Activated T-helper 1 cell treated with Interleukin-2 at 50 U/mL for 16 hours (primary cell): ENCODE measurements around the gene C12orf76.
"Not testable (repeated sequence)": the region's sequence is repeated elsewhere in the genome, so short reads cannot be mapped to it uniquely, and the experiment has no call there.

ENCODE experiments used
- DNase-seq: peaks from one replicate; pipeline ENCODE4 v3.0.0-alpha.2; 2020; ENCODE audit warnings: low read depth

C12orf76 gene

DNA sequence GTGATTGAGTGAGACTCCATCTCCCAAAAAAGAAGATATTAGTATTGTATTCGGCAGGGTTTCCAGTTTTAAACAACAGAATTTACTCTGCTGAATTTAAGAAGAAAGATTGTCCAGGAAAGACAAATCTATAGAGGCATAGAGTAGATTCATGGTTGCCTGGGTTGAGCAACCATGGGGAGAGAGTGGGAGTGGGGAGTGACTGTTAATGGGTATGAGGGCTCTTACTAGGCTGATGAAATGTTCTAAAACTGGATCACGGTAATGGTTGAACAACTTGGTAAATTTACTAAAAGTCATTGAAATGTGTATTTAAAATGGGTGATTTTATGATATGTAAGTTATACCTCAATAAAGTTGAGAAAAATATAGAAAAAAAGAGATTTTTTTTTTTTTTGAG lies 13.9 kb upstream of the C12orf76 start:
- no peak for DNase-seq

DNA sequence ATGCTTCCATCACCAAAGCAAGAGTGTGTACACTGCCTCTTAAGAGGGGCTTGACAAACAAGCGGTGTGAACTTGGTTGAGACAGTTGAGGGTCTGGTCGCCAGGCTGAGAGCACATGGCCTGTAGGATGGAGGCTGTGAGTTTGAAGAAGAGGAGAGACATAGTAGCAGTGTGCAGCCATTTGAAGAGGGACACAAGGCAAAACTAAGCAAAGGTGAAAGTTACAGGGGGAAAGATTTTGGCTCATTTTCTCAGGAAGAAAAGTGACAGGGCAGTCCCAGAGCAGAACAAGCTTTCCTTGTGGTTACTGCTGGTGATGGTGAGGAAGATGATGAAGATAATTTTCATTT lies 11.3 kb upstream of the C12orf76 start:
- no peak for DNase-seq

DNA sequence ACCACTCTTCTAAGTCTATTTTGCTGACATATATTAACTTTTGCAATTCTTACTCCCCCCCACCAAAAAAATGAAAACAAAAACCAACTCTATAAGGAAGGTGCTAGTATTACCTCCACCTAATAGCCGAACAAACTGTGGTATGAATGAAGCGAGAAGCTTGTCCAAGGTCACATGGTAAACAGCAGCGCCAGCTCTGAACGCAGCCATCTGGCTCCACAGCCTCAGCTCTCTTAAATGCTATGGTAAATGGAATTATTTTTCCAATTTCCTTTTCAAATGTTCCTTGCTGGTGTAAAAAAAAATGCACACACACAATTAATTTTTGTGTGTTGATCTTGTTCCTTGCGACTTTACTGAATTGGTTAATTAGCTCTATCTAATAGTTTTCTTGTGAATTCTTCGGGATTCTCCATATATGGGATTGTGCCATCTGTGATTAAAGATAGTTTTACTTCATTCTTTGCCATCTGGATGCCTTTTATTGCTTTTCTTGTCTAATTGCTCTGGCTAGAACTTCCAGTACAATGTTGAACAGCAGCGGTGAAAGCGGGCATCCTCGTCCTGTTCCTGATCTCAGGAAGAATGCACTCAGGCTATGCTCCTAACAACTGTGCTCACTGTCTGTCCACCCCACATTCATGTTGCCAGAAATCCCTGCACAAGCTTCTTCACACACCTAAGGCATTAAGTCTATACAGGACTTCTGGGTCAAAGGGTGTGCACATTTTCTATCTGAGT lies 10.7 kb upstream of the C12orf76 start:
- DNase-seq, result no peak

DNA sequence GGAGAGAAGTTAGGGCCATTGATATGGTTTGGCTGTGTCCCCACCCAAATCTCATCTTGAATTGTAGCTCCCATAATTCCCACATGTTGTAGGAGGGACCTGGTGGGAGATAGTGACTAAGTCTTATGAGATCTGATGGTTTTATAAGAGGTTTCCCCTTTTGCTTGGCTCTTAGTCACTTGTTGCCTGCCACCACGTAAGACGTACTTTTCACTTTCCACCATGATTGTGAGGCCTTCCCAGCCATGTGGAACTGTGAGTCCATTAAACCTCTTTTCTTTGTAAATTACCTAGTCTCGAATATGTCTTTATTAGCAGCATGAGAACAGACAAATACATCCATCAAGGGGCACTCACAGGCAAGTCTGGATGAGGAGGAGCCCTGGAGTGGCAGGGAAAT lies 8.3 kb upstream of the C12orf76 start:
- DNase-seq, result not testable (repeated sequence)

DNA sequence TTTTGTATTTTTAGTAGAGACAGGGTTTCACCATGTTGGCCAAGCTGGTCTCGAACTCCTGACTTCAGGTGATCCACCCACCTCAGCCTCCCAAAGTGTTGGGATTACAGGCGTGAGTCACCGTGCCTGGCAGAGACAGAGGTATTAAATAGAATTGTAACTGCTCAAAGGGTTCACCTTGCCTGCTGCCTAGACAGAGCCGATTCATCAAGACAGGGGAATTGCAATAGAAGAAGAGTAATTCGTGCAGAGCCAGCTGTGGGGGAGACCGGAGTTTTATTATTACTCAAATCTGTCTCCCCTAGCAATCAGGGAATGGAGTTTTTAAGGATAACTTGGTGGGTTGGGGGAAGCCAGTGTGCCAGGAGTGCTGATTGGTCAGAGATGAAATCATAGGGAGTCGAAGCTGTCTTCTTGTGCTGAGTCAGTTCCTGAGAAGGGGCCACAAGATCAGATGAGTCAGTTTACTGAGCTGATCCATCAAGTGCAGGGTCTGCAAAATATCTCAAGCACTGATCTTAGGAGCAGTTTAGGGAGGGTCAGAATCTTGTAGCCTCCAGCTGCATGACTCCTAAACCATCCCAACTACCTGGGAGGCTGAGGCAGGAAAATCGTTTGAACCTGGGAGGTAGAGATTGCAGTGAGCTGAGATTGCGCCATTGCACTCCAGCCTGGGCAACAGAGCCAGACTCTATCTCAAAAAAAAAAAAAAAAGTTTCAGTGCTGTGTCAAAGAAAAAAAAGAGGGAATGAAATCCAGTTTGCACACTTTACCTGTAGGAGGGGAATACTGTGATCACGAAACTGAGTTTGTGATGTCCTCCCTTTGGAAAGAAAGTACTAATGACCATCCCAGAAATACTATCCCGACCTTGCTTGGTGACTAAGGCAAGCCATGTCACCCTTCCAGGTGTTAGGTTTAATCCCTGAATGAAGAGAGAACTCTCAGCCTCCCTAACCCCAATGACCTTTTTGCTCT lies 7.3 kb upstream of the C12orf76 start:
- not testable (repeated sequence) for DNase-seq

DNA sequence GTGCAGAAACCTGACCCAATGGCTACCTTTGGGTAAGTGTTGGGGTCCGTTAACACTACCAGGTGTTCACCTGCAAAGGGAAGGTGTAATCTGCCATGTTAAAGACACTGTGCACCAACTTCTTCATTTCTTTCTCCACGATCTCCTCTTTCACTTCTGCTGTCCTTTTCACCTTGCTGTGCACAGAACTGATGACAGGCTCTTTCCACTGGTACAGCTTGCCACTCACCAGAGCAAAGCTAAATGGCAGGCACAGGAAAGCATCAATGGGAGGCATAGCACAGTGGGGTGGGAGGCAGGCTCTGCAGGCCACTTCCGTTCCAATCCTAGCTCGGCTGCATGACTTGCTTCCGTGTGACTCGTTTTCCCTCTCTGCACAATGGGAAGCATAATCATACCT lies 2.6 kb upstream of the C12orf76 start:
- DNase-seq, result no peak

DNA sequence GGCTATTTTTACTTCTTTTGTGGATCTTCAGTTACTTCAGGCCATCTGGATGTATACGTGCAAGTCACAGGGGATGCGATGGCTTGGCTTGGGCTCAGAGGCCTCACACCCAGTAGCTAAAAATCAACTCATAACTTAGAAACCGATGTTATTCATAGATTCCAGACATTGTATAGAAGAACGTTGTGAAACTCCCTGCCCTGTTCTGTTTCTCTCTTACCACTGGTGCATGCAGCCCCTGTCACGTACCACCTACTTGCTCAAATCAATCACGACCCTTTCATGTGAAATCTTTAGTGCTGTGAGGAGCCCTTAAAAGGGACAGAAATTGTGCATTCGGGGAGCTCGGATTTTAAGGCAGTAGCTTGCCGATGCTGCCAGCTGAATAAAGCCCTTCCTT lies 1.3 kb upstream of the C12orf76 start:
- DNase-seq, result not testable (repeated sequence)

DNA sequence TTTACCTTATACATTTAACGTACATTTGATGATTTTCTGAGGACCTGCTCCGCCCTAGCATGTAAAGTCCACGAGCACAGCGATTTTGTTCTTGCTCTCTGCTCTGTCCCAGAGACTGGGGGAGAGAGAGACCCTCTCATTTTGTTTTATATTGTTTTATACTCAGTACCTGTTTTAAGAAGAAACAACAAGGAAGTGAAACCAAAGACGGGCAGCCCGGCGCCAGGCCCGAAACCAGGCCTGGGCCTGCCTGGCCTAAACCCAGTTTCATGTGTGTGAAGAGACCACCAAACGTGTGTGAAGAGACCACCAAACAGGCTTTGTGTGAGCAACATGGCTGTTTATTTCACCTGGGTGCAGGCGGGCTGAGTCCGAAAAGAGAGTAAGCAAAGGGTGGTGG lies 712 bp upstream of the C12orf76 start:
- DNase-seq, result not testable (repeated sequence)

DNA sequence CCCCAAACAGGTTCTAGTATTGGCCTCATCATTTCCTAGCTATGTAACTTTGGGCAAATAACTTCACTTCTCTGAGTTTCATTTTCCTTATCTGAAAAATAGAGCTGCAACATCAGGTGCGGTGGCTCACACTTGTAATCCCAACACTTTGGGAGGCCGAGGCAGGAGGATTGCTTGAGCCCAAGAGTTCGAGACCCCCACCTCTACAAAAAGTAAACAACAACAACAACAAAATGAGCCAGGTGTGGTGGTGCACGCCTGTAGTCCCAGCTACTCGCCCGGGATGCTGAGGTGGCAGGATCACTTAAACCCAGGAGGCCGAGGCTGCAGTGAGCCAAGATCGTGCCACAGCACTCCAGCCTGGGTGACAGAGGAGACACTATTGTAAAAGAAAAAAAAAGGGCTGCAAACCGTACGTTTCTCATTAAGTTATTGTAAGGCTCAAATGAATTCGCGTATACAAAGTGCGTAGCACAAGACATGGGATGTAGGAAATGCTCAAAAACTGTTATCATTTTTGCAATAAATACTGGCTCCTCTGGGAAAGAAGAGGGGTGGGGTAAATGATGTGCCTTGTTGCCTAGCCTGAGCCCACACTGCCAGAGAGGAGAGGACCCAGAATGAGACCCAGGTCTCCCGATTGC lies 903 bp downstream of the C12orf76 start:
- DNase-seq, result no peak

DNA sequence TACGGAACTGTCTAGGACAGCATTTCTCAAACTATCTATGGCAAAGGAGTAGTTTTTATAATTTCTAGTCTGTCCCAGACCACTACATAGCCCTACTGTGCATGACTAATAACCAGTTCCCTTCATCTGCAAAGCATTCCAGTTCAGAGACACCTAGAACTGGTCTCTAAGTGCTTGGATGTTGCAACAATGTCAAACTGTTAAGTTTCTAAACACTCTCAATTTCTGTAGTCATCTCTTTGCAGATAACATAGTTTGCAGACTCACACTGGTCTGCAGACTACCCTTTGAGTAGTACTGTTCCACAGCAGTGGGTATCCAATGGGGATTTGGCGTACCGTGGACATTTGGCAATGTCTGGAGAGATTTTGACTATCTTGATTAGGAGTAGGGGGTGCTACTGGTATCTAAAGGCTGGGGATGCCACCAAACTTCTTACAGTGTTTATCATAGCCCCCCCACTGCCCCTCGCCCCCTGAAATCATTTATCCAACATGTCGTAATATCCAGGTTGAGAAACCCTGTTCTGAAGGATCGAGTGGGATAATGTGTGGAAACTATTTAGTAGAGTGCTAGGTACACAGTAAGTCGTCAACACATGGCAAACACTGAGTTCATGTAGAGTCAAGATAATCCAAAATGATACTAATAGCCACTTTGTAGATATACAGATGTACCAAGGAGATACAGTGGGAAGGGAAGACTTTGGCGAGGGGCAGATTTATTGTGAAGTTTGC lies 1.7 kb downstream of the C12orf76 start:
- no peak for DNase-seq

DNA sequence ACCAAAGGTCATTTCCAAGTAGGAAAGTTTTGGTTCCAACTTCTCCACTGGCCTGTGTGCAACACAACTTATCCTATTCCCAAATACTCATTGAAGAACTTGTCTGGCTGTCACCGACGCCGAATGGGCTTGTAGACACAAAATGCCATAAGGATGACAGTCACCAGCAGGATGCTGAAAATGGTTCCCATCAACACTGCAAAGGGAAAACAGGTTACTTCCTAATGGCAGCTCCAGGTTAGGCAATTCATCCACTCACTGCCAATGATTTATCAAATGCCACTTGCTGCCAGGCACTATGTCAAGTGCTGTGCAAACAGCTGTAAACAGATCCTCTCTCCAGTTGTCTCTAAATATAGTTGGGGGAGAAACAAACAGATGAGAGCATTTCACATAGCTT lies 6.1 kb downstream of the C12orf76 start:
- no peak for DNase-seq

DNA sequence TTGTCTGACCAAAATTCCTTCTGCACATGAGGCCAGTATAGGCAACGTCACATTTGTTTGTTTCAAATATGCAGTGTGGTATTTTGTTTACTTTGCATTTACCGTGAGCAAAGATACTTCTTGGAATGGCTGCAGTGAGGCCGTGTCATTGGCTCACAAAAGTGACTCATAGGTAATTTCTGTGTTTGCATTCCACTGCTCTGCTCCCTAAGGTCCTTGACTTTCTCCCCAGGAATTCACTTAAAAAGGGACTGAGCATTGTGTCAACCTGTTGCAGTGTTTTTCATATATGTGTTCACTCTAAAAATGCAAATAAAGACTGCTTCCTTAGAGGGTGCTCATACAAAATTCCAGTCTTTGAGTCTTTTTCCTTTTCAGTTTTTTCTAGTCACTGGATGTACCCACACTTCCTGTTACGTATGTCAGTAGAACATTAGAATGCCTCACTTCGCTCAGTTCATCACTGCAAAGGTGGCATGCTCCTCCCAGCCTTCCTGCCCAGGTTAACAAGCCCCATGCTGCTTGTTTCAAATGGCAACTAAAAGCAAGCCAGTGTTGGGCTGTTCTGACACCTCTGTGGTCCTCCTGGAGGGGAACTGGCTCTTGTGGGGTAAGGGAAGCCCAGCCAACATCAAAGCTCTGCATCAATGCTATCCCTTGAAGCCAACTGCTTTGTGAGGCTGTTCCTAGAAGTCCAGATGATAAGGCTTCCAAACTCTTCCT lies 9.1 kb downstream of the C12orf76 start:
- DNase-seq, result peak; percentile 8

DNA sequence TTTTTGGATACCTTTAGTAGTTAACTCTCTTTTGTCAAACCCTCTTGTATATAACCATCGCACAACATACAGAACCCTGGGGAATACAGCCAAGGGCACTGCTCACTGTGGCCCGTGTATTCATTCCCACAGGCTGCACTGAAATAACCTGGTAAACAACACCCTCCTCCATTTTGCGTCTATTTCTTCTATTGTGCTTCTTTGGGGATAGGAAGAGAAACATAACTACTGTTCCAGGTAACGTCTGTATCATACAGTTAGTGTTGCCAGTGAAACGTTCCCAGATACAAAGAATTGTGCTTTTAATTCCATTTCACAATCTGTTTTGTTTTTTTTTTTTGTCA lies 9.6 kb downstream of the C12orf76 start:
- DNase-seq, result no peak

DNA sequence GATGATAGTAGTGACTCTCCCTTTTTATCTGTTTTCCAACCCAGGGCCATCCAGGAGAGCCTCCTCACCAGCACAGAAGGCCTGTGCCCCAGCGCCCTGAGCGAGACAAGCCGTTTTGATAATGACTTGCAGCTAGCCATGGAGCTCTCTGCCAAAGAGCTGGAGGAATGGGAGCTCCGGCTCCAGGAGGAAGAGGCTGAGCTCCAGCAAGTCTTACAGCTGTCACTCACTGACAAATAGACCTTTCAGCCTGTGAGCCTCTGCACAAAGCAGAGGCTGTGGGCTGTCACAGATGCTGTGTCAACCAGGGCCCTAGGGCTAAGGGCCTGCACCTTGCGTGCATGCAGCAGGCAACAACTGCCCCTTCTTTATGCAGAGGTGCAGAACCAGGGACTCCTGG lies 11.0 kb downstream of the C12orf76 start:
- no peak for DNase-seq

DNA sequence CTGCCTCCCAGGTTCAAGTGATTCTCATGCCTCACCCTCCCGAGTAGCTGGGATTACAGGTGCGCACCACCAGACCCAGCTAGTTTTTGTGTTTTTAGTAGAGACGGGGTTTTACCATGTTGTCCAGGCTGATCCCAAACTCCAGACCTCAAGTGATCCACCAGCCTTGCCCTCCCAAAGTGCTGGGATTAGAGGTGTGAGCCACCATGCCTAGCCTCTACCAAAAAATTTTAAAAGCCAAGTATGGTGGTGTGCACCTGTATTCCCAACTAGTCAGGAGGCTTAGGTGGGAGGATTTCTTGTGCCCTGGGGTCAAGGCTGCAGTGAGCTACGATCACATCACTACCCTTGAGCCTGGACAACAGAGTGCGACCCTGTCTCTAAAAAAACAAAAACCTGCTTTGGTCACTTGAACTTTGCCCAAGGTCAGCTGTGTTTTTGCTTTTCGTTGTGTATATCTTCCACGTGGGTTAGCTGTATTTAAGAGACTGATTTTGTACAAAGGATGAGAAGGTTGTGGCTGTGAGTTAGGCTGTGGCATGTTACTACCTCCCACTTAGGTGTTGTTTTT lies 12.7 kb downstream of the C12orf76 start:
- DNase-seq, result no peak

DNA sequence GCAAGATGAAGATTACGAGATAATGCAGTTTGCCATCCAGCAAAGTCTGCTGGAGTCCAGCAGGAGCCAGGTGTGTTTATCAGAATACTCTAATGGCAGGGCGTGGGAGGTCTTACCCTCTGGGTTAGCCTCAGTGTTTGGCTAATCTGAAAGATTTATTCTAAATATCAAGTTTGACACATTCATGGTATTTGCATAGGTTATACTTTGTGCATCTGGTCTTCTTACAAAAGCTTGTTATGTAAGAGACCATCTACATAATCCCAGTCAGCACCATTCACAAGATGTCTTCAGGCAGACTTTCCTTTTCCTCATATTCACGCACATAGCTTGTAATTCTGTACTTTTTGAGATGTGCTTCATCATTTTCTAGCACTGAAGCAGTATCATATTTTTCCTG lies 14.4 kb downstream of the C12orf76 start:
- no peak for DNase-seq

DNA sequence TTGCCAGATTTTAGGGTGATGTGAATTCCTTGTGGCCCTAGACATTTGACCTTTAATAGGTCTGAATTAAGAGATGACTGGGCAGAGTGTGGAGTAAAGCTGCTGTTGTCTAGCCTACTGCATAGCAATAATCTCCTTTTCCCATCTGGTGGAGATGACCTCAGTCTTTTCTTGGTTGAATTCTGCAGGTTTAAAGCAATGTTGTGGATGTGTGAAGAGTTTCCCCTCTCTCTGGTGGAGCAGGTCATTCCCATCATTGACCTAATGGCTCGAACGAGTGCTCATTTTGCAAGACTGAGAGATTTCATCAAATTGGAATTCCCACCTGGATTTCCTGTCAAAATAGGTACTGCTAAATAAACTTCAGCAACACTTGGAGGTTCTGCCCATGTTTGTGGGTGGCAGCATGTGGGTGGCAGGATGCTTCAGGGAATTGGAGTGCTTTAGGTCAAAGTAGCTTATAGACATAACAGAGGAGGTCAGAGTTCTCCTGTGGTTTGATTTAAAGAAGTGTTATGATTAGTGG lies 19.0 kb downstream of the C12orf76 start:
- no peak for DNase-seq

DNA sequence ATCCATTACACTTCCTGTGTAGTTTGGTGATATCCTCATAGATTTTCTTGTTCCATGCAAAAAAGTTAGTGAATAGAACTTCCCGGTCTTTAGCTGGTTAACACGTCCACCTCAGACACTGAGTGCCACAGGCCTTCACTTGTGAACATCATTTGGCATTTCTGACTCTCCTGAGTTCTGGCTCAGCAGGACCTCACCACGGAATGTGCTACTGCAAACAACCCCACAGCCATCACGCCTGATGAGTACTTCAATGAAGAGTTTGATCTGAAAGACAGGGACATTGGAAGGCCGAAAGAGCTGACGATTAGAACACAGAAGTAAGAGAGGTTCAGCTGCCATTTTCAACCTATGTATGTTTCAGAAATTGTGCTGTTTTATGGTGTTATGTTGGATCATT lies 20.0 kb downstream of the C12orf76 start:
- no peak for DNase-seq

DNA sequence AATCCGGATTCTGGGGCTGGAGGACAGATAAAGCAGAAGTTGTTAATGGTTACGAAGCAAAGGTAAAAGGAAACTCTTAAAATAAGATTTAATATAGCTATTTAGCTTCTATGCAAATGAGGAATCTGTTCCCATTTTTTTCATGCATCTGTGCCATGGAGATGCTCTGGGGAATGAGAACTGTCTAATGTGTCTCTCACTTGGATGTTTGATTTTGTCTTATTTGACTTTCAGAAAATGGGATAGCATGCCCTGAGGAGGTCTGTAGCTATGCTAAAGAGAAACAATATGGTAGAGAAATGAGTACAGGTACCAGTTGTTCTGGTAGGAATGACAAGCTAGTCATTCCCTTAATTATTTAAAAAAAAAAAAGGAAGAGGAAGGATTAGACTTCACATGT lies 24.3 kb downstream of the C12orf76 start:
- DNase-seq, result no peak

DNA sequence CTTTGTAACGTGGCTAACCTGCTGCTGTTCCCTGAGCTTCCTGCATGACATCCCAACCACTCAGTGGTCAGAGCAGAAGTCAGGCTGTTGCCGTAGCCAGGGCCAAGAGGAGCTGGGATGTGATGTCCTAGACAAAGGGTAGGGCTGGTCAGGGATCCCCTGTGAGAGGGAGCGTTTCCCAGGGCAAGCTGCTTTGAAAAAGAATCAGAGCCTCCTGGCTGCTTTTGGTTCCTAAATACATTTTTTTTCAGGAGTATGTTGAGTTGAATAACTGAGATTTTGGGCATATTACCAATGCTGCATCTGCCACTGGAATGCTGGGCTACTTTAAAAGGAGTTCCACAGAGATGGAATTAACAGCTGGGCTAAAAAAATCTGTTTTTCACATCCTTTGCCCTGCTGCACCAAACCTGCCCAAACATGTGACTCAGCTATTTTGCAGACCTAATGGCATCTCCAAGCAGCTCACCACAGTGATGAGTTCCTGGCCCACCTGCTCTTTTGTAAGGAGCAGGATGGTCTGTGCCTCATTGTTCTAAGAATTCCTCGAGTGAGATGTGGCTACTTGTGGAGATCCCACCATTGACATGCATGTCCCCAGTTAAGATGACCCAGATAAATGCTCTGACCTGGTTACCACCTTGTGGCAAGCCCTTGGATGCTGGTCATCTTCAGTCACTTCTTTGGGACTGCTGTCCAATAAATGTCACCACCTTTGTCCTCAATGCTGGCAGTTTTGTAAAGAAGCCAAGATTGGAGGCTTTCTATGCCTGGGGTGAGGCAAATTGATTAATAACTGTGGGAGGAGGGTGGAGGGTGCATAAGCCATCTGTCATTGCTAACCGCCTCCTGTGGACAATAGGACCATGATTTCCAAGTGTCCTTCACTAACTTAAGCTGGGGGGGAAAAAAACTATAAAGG lies 25.0 kb downstream of the C12orf76 start:
- DNase-seq, result no peak
